ENCODE results near the gene KDM4B. TPM values are rescaled to one million over a fixed set of nuclear protein-coding genes. Genes with fewer than 3 reads are reported as not detected.

Gene KDM4B
- polyA plus RNA-seq, 1 of the 3 experiments (the other 2 are of a cell fraction), result 12.2 TPM

GRCh38 chr19:4923276-4923747, 45.6 kb upstream of the KDM4B start:
- Histone ChIP-seq H3K4me2 (no peak overlapping the region), H3K9me2 (no peaks in the 10 kb centered on the region), H3K36me3 (replicated peaks in 1 of 2; ENCODE audit: control insufficient read depth in 1 of 2, insufficient read depth in 2 of 2, low read length in 1 of 2) (peaks cover 0 to 7% of the 10 kb centered on the region in 2 experiments), H3K9ac (no peak overlapping the region), H3F3A (replicated peaks; ENCODE audit: insufficient read depth) (peaks cover 11% of the 10 kb centered on the region), H3K27ac (ENCODE audit: low read depth in 2 of 2, low read length in 1 of 2) (no peak overlapping the region; a peak in 1 of 4 replicates), H3K27me3 (ENCODE audit: insufficient read depth) (no peaks in the 10 kb centered on the region), H3K9me3 (no peaks in the 10 kb centered on the region), H3K4me1 (ENCODE audit: control insufficient read depth in 1 of 2, insufficient read depth in 2 of 2, low read depth in 1 of 2, low read length in 1 of 2) (peaks cover 0 to 7% of the 10 kb centered on the region in 2 experiments; a peak in 1 of 4 replicates), H4K20me1 (ENCODE audit: insufficient read depth) (peaks cover 20% of the 10 kb centered on the region; the same call in 1 of the 2 replicates), H2AFZ (ENCODE audit: low read depth) (no peak overlapping the region), H3K4me3 (ENCODE audit: low read depth in 2 of 2, low read length in 1 of 2) (no peak overlapping the region), H3K79me2 (ENCODE audit: insufficient read depth) (peaks cover 99% of the 10 kb centered on the region)
- ChIA-PET POLR2A (no interaction called here), CTCF (interaction anchor here (0.9 kb wide), 1 partner anchor 11 kb away, joined by 3 read pairs; no protein-coding TSS in a partner anchor)
- TF ChIP-seq NRF1 (IDR thresholded peaks at IDR 0.05; ENCODE audit: low read depth, low read length), result no peak
- no peak for TF ChIP-seq GABPA (IDR thresholded peaks at IDR 0.05; ENCODE audit: low read depth)
- no peak for TF ChIP-seq POLR2AphosphoS5 (IDR thresholded peaks at IDR 0.05; ENCODE audit: low read depth, low read length)
- no peak for TF ChIP-seq NFIC (IDR thresholded peaks at IDR 0.05; ENCODE audit: borderline replicate concordance)
- TF ChIP-seq SMC3 (IDR thresholded peaks at IDR 0.05; ENCODE audit: low read depth, low read length), result no peak
- TF ChIP-seq IRF3 (IDR thresholded peaks at IDR 0.05; ENCODE audit: low read depth, low read length), result no peak
- no peak for TF ChIP-seq FOXJ3 (CRISPR knock-in tag; IDR thresholded peaks at IDR 0.05)
- TF ChIP-seq TAF1 (IDR thresholded peaks at IDR 0.05; ENCODE audit: borderline replicate concordance, low read depth, low read length), result no peak
- TF ChIP-seq USF2 (IDR thresholded peaks at IDR 0.05; ENCODE audit: borderline replicate concordance, low read depth, low read length), result no peak
- TF ChIP-seq TCF12 (IDR thresholded peaks at IDR 0.05), result no peak
- no peak for TF ChIP-seq RXRA (IDR thresholded peaks at IDR 0.05; ENCODE audit: borderline replicate concordance, low read depth)
- no peak for TF ChIP-seq MXI1 (IDR thresholded peaks at IDR 0.05; ENCODE audit: low read depth, low read length)
- TF ChIP-seq RAD21 (IDR thresholded peaks at IDR 0.05; ENCODE audit: low read length), result no peak
- TF ChIP-seq FOSL2 (IDR thresholded peaks at IDR 0.05; ENCODE audit: borderline replicate concordance, low read depth), result no peak
- 93% methylated on average over 15 of the region's 21 CpGs for WGBS (ENCODE audit: low lambda C conversion rate)
- no peak for DNase-seq

GRCh38 chr19:4929186-4929585, 39.7 kb upstream of the KDM4B start:
- POLR2A ChIA-PET, result no interaction called here
- CTCF ChIA-PET, result interaction anchor here (0.7 to 1.3 kb wide), 3 partner anchors 18 to 146 kb away, joined by 3 to 4 read pairs (median 3); no protein-coding TSS in a partner anchor
- H3K4me3 ChIP-seq (ENCODE audit: low read depth in 2 of 2, low read length in 1 of 2), result no peak overlapping the region
- 93% methylated on average over 5 of the region's 22 CpGs for WGBS (ENCODE audit: low lambda C conversion rate)
- no peak for DNase-seq
- H3K9ac ChIP-seq, result no peak overlapping the region
- peaks cover 13% of the 10 kb centered on the region for H3F3A ChIP-seq (replicated peaks; ENCODE audit: insufficient read depth)
- peaks cover 92% of the 10 kb centered on the region for H3K79me2 ChIP-seq (ENCODE audit: insufficient read depth)
- H3K4me1 ChIP-seq (ENCODE audit: control insufficient read depth in 1 of 2, insufficient read depth in 2 of 2, low read depth in 1 of 2, low read length in 1 of 2), result 0 out of 4 replicates have a peak, but pooled peaks cover 0 to 7% of the 10 kb centered on the region in 2 experiments
- no peaks in the 10 kb centered on the region for H3K9me3 ChIP-seq
- TF ChIP-seq JUND (IDR thresholded peaks at IDR 0.05) (no peak), RCOR1 (IDR thresholded peaks at IDR 0.05; ENCODE audit: low read length) (no peak), SMC3 (IDR thresholded peaks at IDR 0.05; ENCODE audit: low read depth, low read length) (no peak), FOXM1 (IDR thresholded peaks at IDR 0.05; ENCODE audit: low read depth) (no peak), GATA2 (CRISPR knock-in tag; IDR thresholded peaks at IDR 0.05) (no peak), FOXJ3 (CRISPR knock-in tag; IDR thresholded peaks at IDR 0.05) (no peak), YY1 (IDR thresholded peaks at IDR 0.05; ENCODE audit: low read depth) (no peak), NRF1 (IDR thresholded peaks at IDR 0.05; ENCODE audit: low read depth, low read length) (no peak), GABPA (IDR thresholded peaks at IDR 0.05; ENCODE audit: low read depth) (no peak), NFIC (IDR thresholded peaks at IDR 0.05; ENCODE audit: borderline replicate concordance) (no peak), TAF1 (IDR thresholded peaks at IDR 0.05; ENCODE audit: borderline replicate concordance, low read depth, low read length) (no peak), ZBTB33 (IDR thresholded peaks at IDR 0.05; ENCODE audit: borderline replicate concordance, low read depth) (no peak)
- H3K27me3 ChIP-seq (ENCODE audit: insufficient read depth), result no peaks in the 10 kb centered on the region
- no peak overlapping the region for H3K27ac ChIP-seq (ENCODE audit: low read depth in 2 of 2, low read length in 1 of 2)
- peaks cover 12% of the 10 kb centered on the region; the same call in 1 of the 2 replicates for H4K20me1 ChIP-seq (ENCODE audit: insufficient read depth)
- no peak overlapping the region for H3K4me2 ChIP-seq
- H3K9me2 ChIP-seq, result no peaks in the 10 kb centered on the region
- peaks cover 9 to 22% of the 10 kb centered on the region in 2 experiments for H3K36me3 ChIP-seq (replicated peaks in 1 of 2; ENCODE audit: control insufficient read depth in 1 of 2, insufficient read depth in 2 of 2, low read length in 1 of 2)
- no peak overlapping the region for H2AFZ ChIP-seq (ENCODE audit: low read depth)
